HEK293T (cell line): ENCODE measurements around the gene BRIP1.

Experiments used
- FOXA1 ChIP-seq: fragments of 450-650 bp; IDR thresholded peaks from 2 replicates; pipeline ENCODE4 v1.6.1; 2016; ENCODE audit warnings: mild to moderate bottlenecking
- FOXK2 ChIP-seq: fragments of 450-650 bp; IDR thresholded peaks from 2 replicates; pipeline ENCODE4 v1.6.1; 2016; ENCODE audit warnings: mild to moderate bottlenecking
- FOXM1 ChIP-seq: fragments of 450-650 bp; IDR thresholded peaks from 2 replicates; pipeline ENCODE4 v1.6.1; 2017; ENCODE audit warnings: mild to moderate bottlenecking, borderline replicate concordance
- HDGF ChIP-seq: fragments of 450-650 bp; IDR thresholded peaks from 2 replicates; pipeline ENCODE4 v1.6.1; 2017; ENCODE audit warnings: antibody characterized with exemption, borderline replicate concordance
- SUZ12 ChIP-seq: fragments of 450-650 bp; IDR thresholded peaks from 2 replicates; pipeline ENCODE4 v1.6.1; 2016; ENCODE audit warnings: mild to moderate bottlenecking
- TARDBP ChIP-seq: fragments of 450-650 bp; IDR thresholded peaks from 2 replicates; pipeline ENCODE4 v1.6.1; 2016

GRCh38 chr17:61634942-61635538, 228.3 kb downstream of the BRIP1 start:
- TF ChIP-seq FOXK2: no peak
- no peak for TF ChIP-seq FOXA1
- no peak for TF ChIP-seq FOXM1
- no peak for TF ChIP-seq SUZ12
- no peak for TF ChIP-seq HDGF
- TF ChIP-seq TARDBP: no peak
